SU-DHL-6 (cell line): ENCODE results near the gene ATP2A3.

Experiments
- H2AFZ ChIP-seq: fragments of 200-600 bp; sonication (generic); 2 replicates; pipeline ENCODE4 v1.6.1; 2014; ENCODE audit warnings: low read depth, mild to moderate bottlenecking, moderate library complexity, mixed read lengths, antibody characterized with exemption, low read length; ENCODE audit not compliant: severe bottlenecking
- H3F3A ChIP-seq: fragments of 200-600 bp; shearing (Covaris generic); 2 replicates; pipeline ENCODE4 v1.6.0; 2016; ENCODE audit warnings: antibody characterized with exemption, mild to moderate bottlenecking; ENCODE audit not compliant: insufficient read depth
- H3K27ac ChIP-seq: fragments of 200-600 bp; sonication (generic); 2 replicates; pipeline ENCODE4 v1.5.1; 2016; ENCODE audit warnings: low read depth, mild to moderate bottlenecking, low read length, moderate library complexity, mixed read lengths
- H3K27me3 ChIP-seq: fragments of 200-600 bp; sonication (generic), shearing (Covaris generic); 2 replicates; pipeline ENCODE4 v1.6.0; 2014; ENCODE audit warnings: mild to moderate bottlenecking, low read length
- H3K36me3 ChIP-seq: fragments of 200-600 bp; sonication (generic); 2 replicates; pipeline ENCODE4 v1.6.1; 2014; ENCODE audit warnings: mild to moderate bottlenecking, low read length, mixed read lengths
- H3K4me2 ChIP-seq: fragments of 300-600, 200-600 bp; shearing (Covaris generic), sonication (generic); 2 replicates; pipeline ENCODE4 v1.6.0; 2014; ENCODE audit warnings: low read length, low read depth, mild to moderate bottlenecking; ENCODE audit not compliant: poor library complexity, severe bottlenecking
- H3K4me3 ChIP-seq: fragments of 200-600 bp; sonication (generic); 2 replicates; pipeline ENCODE4 v1.5.1; 2014; ENCODE audit warnings: antibody characterized with exemption, low read length, mild to moderate bottlenecking, mixed read lengths; ENCODE audit not compliant: insufficient read depth, poor library complexity, severe bottlenecking
- H3K79me2 ChIP-seq: fragments of 200-600 bp; sonication (generic); 2 replicates; pipeline ENCODE4 v1.6.1; 2014; ENCODE audit warnings: mild to moderate bottlenecking, low read length, moderate library complexity; ENCODE audit not compliant: insufficient read depth
- H3K9ac ChIP-seq: fragments of 200-600 bp; sonication (generic); 2 replicates; pipeline ENCODE4 v1.7.0; 2014; ENCODE audit warnings: mild to moderate bottlenecking, low read length
- H3K9me2 ChIP-seq: fragments of 200-600 bp; sonication (generic); replicated peaks from 2 replicates; pipeline ENCODE4 v1.6.1; 2014; ENCODE audit warnings: low read length; ENCODE audit not compliant: insufficient read depth
- H3K9me3 ChIP-seq: fragments of 200-600 bp; sonication (generic); 2 replicates; pipeline ENCODE4 v1.6.1; 2014; ENCODE audit warnings: low read length, mixed read lengths; ENCODE audit not compliant: insufficient read depth
- H4K20me1 ChIP-seq: fragments of 200-600 bp; sonication (generic); 2 replicates; pipeline ENCODE4 v1.6.1; 2014; ENCODE audit warnings: low read depth, mild to moderate bottlenecking, antibody characterized with exemption, low read length, moderate library complexity, mixed read lengths
- EZH2phosphoT487 ChIP-seq: fragments of 200-600 bp; sonication (generic), shearing (Covaris generic); conservative IDR thresholded peaks from 2 replicates; pipeline ENCODE4 v1.6.1; 2018; ENCODE audit warnings: mild to moderate bottlenecking, antibody characterized with exemption, low read length, moderate library complexity, mixed read lengths
- TF ChIP-seq, protein P1 (sequence below): fragments of 200-600 bp; sonication (generic); IDR thresholded peaks from one replicate; pipeline ENCODE4 v1.5.1; 2017; ENCODE audit warnings: antibody characterized with exemption, mild to moderate bottlenecking, low read length, moderate library complexity; ENCODE audit not compliant: insufficient read depth, poor library complexity, severe bottlenecking

The ATP2A3 gene

GRCh38 chr17:3972281-3972731, 8.1 kb upstream of the ATP2A3 start:
- Histone ChIP-seq H3K9ac (no peak overlapping the region), H3K9me3 (no peaks in the 10 kb centered on the region), H3K79me2 (no peaks in the 10 kb centered on the region), H3K9me2 (no peaks in the 10 kb centered on the region), H3K27me3 (no peaks in the 10 kb centered on the region), H3K4me2 (no peak overlapping the region), H3K27ac (no peak overlapping the region), H3K36me3 (no peaks in the 10 kb centered on the region), H3F3A (no peaks in the 10 kb centered on the region), H2AFZ (no peak overlapping the region), H3K4me3 (no peak overlapping the region), H4K20me1 (no peaks in the 10 kb centered on the region)
- TF ChIP-seq, protein P1, sequence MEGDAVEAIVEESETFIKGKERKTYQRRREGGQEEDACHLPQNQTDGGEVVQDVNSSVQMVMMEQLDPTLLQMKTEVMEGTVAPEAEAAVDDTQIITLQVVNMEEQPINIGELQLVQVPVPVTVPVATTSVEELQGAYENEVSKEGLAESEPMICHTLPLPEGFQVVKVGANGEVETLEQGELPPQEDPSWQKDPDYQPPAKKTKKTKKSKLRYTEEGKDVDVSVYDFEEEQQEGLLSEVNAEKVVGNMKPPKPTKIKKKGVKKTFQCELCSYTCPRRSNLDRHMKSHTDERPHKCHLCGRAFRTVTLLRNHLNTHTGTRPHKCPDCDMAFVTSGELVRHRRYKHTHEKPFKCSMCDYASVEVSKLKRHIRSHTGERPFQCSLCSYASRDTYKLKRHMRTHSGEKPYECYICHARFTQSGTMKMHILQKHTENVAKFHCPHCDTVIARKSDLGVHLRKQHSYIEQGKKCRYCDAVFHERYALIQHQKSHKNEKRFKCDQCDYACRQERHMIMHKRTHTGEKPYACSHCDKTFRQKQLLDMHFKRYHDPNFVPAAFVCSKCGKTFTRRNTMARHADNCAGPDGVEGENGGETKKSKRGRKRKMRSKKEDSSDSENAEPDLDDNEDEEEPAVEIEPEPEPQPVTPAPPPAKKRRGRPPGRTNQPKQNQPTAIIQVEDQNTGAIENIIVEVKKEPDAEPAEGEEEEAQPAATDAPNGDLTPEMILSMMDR = no peak
- no peak for TF ChIP-seq EZH2phosphoT487

DNA sequence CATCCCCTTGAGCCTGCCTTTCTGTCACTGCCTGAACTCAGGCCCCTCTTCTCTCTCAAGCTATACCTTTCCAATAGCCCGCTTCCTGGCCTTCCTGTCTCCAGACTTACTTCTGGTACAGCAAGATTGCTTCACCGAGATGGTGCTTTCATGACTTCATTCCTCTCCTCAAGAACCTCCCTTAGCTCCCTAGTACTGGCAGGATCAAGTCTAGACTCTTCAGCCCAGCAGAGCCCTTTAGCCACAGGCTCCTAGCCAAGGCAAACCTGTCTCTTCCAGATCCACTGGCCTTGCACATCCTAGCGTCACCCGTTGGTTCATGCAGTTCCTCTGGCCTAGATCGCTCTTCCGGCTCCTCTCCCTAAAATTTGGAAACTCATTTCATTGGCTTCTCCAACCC, 6.4 kb upstream of the ATP2A3 start:
- Histone ChIP-seq H3K9me2 (no peaks in the 10 kb centered on the region), H3F3A (no peaks in the 10 kb centered on the region), H3K9ac (no peak overlapping the region), H3K4me2 (no peak overlapping the region), H3K27me3 (no peaks in the 10 kb centered on the region), H3K79me2 (no peaks in the 10 kb centered on the region), H3K4me3 (no peak overlapping the region), H4K20me1 (no peaks in the 10 kb centered on the region), H3K9me3 (no peaks in the 10 kb centered on the region), H3K36me3 (no peaks in the 10 kb centered on the region), H3K27ac (no peak overlapping the region), H2AFZ (no peak overlapping the region)
- no peak for TF ChIP-seq EZH2phosphoT487
- TF ChIP-seq, protein P1 = no peak

DNA sequence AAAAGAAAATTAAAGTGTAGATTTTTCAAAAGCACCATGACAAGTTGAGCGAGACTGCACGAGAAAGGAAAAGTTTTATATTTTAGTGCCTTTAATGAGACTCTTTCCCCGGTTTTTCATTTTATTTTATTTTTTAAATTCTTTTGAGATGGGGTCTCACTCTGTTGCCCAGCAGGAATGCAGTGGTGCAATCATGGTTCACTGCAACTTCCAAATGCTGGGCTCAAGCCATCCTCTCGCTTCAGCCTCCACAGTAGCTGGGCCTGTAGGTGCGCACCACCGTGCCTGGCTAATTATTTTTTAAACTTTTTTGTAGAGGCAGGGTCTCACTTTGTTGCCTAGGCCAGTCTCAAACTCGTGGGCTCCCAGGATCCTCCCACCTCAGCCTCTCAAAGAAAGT, 5.7 kb upstream of the ATP2A3 start:
- Histone ChIP-seq H3K27me3 (no peaks in the 10 kb centered on the region), H3K4me2 (no peak overlapping the region), H3K4me3 (no peak overlapping the region), H3K9me2 (no peaks in the 10 kb centered on the region), H2AFZ (no peak overlapping the region), H4K20me1 (no peaks in the 10 kb centered on the region), H3K9me3 (no peaks in the 10 kb centered on the region), H3K27ac (no peak overlapping the region), H3K79me2 (no peaks in the 10 kb centered on the region), H3K36me3 (no peaks in the 10 kb centered on the region), H3K9ac (no peak overlapping the region), H3F3A (0 out of 2 replicates have a peak, but pooled peaks cover 5% of the 10 kb centered on the region)
- TF ChIP-seq, protein P1 = no peak
- no peak for TF ChIP-seq EZH2phosphoT487
